HepG2 (cell line): ENCODE measurements around the gene RALB. TPM values are rescaled to one million over a fixed set of nuclear protein-coding genes. Genes with fewer than 3 reads are reported as not detected.

Experiments
- BRCA1 ChIP-seq: sonication (generic); formaldehyde crosslinking; IDR thresholded peaks from 2 replicates; pipeline ENCODE4 v1.4.0; 2020; ENCODE audit warnings: missing genetic modification reagents
- CEBPB ChIP-seq: IDR thresholded peaks from 2 replicates; pipeline ENCODE4 v1.6.1; 2011; ENCODE audit warnings: low read depth, low read length, improper control_type of control experiment, borderline replicate concordance
- CREB3 ChIP-seq: sonication (generic); formaldehyde crosslinking; IDR thresholded peaks from 2 replicates; pipeline ENCODE4 v1.5.0; 2020; ENCODE audit warnings: missing genetic modification reagents
- DNMT3B ChIP-seq: conservative IDR thresholded peaks from 2 replicates; pipeline ENCODE4 v1.6.1; 2016; ENCODE audit warnings: missing biosample characterization, control low read depth
- FUBP1 ChIP-seq: sonication (generic); formaldehyde crosslinking; IDR thresholded peaks from 2 replicates; pipeline ENCODE4 v1.5.1; 2020; ENCODE audit warnings: missing genetic modification reagents, mild to moderate bottlenecking, borderline replicate concordance
- JUN ChIP-seq: sonication (generic); formaldehyde crosslinking; IDR thresholded peaks from 2 replicates; pipeline ENCODE4 v1.4.0; 2020; ENCODE audit warnings: mild to moderate bottlenecking, missing genetic modification reagents
- ONECUT2 ChIP-seq: sonication (generic); formaldehyde crosslinking; IDR thresholded peaks from 2 replicates; pipeline ENCODE4 v1.4.0; 2020; ENCODE audit warnings: missing genetic modification reagents
- PHF5A ChIP-seq: IDR thresholded peaks from one replicate; pipeline ENCODE4 v1.6.1; 2018; ENCODE audit warnings: low read depth, missing genetic modification reagents; ENCODE audit not compliant: unreplicated experiment
- RELA ChIP-seq: sonication (generic); formaldehyde crosslinking; IDR thresholded peaks from 2 replicates; pipeline ENCODE4 v1.4.0; 2020; ENCODE audit warnings: missing genetic modification reagents
- SATB2 ChIP-seq: sonication (generic); formaldehyde crosslinking; IDR thresholded peaks from 2 replicates; pipeline ENCODE4 v1.5.0; 2020; ENCODE audit warnings: missing genetic modification reagents
- SNRNP70 ChIP-seq: fragments of 200-400 bp; formaldehyde crosslinking; IDR thresholded peaks from 2 replicates; pipeline ENCODE4 v1.6.1; 2017; ENCODE audit warnings: mild to moderate bottlenecking, low read depth, low read length, moderate library complexity
- STAT5B ChIP-seq: sonication (generic); formaldehyde crosslinking; IDR thresholded peaks from 2 replicates; pipeline ENCODE4 v1.4.0; 2020; ENCODE audit warnings: missing genetic modification reagents
- ZNF160 ChIP-seq: sonication (generic); formaldehyde crosslinking; IDR thresholded peaks from 2 replicates; pipeline ENCODE4 v1.8.0; 2022; ENCODE audit warnings: mild to moderate bottlenecking, inconsistent platforms, missing genetic modification reagents
- ZNF224 ChIP-seq: sonication (generic); formaldehyde crosslinking; IDR thresholded peaks from 2 replicates; pipeline ENCODE4 v1.5.0; 2020; ENCODE audit warnings: mild to moderate bottlenecking, missing genetic modification reagents
- ZNF407 ChIP-seq: sonication (generic); formaldehyde crosslinking; IDR thresholded peaks from one replicate; pipeline ENCODE4 v1.5.1; 2020; ENCODE audit warnings: mild to moderate bottlenecking, missing genetic modification reagents; ENCODE audit errors: not compliant biosample characterization
- ZNF552 ChIP-seq: sonication (generic); formaldehyde crosslinking; IDR thresholded peaks from 2 replicates; pipeline ENCODE4 v1.9.0; 2022; ENCODE audit warnings: missing genetic modification reagents, mild to moderate bottlenecking, borderline replicate concordance
- ZNF615 ChIP-seq: sonication (generic); formaldehyde crosslinking; IDR thresholded peaks from 2 replicates; pipeline ENCODE4 v1.5.0; 2020; ENCODE audit warnings: mild to moderate bottlenecking, missing genetic modification reagents, borderline replicate concordance
- ZSCAN22 ChIP-seq: sonication (generic); formaldehyde crosslinking; IDR thresholded peaks from 2 replicates; pipeline ENCODE4 v1.4.0; 2020; ENCODE audit warnings: mild to moderate bottlenecking, missing genetic modification reagents
- polyA plus RNA-seq, 8 experiments: library from polyadenylated mRNA; depleted of rRNA in 3 of 8; stranded (reverse) in 7 of 8; unstranded in 1 of 8; fragments of >200 nt; fragmentation: Illumina TruSeq in 4 of 8; extraction: Trizol in 4 of 8; gene quantifications; 2 replicates each; pipeline versions ENCODE4 v1.2.1 to v1.2.3, GENCODE V29; 2011 to 2016; ENCODE audit warnings: low read depth in 4 of 8, missing spikeins in 1 of 8, mixed read lengths in 1 of 8; ENCODE audit not compliant: insufficient read depth in 1 of 8
- total RNA-seq, 5 experiments: library from RNA; depleted of rRNA; stranded (reverse); fragments of >200 nt; fragmentation: Illumina TruSeq; extraction: Trizol; gene quantifications; 2 replicates each; pipeline ENCODE4 v1.2.3, GENCODE V29; 2016; ENCODE audit warnings: low read depth in 1 of 5

The RALB gene
- total and polyA plus RNA-seq, 2 of the 13 experiments (the other 11 are each of a cell fraction or from before 2014, with no cell fraction given) = 37.8 to 43.2 TPM

- TF ChIP-seq ZNF407 (CRISPR knock-in tag) (no peak), ZSCAN22 (CRISPR knock-in tag) (no peak), ZNF160 (CRISPR knock-in tag) (no peak), CEBPB (no peak), FUBP1 (no peak), PHF5A (CRISPR knock-in tag) (no peak), RELA (no peak), DNMT3B (CRISPR knock-in tag) (no peak), ZNF224 (CRISPR knock-in tag) (no peak), STAT5B (CRISPR knock-in tag) (no peak), SNRNP70 (no peak), CREB3 (CRISPR knock-in tag) (no peak), ZNF552 (no peak), ONECUT2 (CRISPR knock-in tag) (no peak), SATB2 (no peak), JUN (CRISPR knock-in tag) (no peak), ZNF615 (CRISPR knock-in tag) (no peak), BRCA1 (no peak)
These were observed 23.3 kb upstream of the RALB start (continued) for GRCh38 chr2:120229341-120229740.
